K562 (cell line): Measurements from ENCODE around the gene FYB1. TPM values are rescaled to one million over a fixed set of nuclear protein-coding genes. Genes with fewer than 3 reads are reported as not detected.

Source experiments
- ARHGAP35 ChIP-seq: fragments of 450-650 bp; IDR thresholded peaks from 2 replicates; pipeline ENCODE4 v1.6.1; 2018; ENCODE audit not compliant: partially characterized antibody
- ARID1B ChIP-seq: fragments of 450-650 bp; IDR thresholded peaks from 2 replicates; pipeline ENCODE4 v1.6.1; 2016; ENCODE audit warnings: antibody characterized with exemption, mild to moderate bottlenecking, inconsistent platforms
- ATF1 ChIP-seq, 2 experiments: fragments of 450-650 bp in 1 of 2; IDR thresholded peaks; 2 replicates each; pipeline ENCODE4 v1.6.1; 2016; ENCODE audit warnings: missing compliant biosample characterization in 1 of 2, missing genetic modification characterization in 1 of 2
- CEBPG ChIP-seq, 3 experiments: fragments of 200-800 bp in 1 of 3; sonication (Bioruptor generic) in 1 of 3; sonication (generic) in 1 of 3; formaldehyde crosslinking in 1 of 3; IDR thresholded peaks in 2 of 3; conservative IDR thresholded peaks in 1 of 3; 2 replicates each; pipeline versions ENCODE4 v1.6.1 to v1.8.0; 2016 to 2022; ENCODE audit warnings: missing compliant biosample characterization in 2 of 3, missing genetic modification characterization in 2 of 3, mild to moderate bottlenecking in 1 of 3, missing genetic modification reagents in 1 of 3
- CHCHD3 ChIP-seq: fragments of 250-450 bp; sonication (Bioruptor Pico); IDR thresholded peaks from 2 replicates; pipeline ENCODE4 v2.1.2; 2022; ENCODE audit warnings: mild to moderate bottlenecking
- DACH1 ChIP-seq: fragments of 450-650 bp; IDR thresholded peaks from 2 replicates; pipeline ENCODE4 v1.6.1; 2018; ENCODE audit not compliant: partially characterized antibody
- ETV6 ChIP-seq, 3 experiments: fragments of 150-350 bp in 1 of 3; sonication (generic) in 1 of 3; formaldehyde crosslinking in 1 of 3; IDR thresholded peaks; 2 replicates each; pipeline versions ENCODE4 v1.6.1 to v1.8.0; 2014 to 2022; ENCODE audit warnings: borderline replicate concordance in 2 of 3, low read depth in 2 of 3, antibody characterized with exemption in 1 of 3, low read length in 1 of 3, mild to moderate bottlenecking in 1 of 3, missing genetic modification reagents in 1 of 3
- FOXK1 ChIP-seq: sonication (generic); formaldehyde crosslinking; IDR thresholded peaks from 2 replicates; pipeline ENCODE4 v1.8.0; 2022; ENCODE audit warnings: missing genetic modification reagents, mild to moderate bottlenecking, borderline replicate concordance
- MEIS2 ChIP-seq: fragments of 450-650 bp; IDR thresholded peaks from 2 replicates; pipeline ENCODE4 v1.6.1; 2014; ENCODE audit warnings: mild to moderate bottlenecking; ENCODE audit not compliant: partially characterized antibody
- PHF21A ChIP-seq: fragments of 450-650 bp; IDR thresholded peaks from 2 replicates; pipeline ENCODE4 v1.6.1; 2017; ENCODE audit warnings: low read depth, borderline replicate concordance
- SETDB1 ChIP-seq: IDR thresholded peaks from one replicate; pipeline ENCODE4 v1.6.1; 2012; ENCODE audit warnings: low read length, control low read depth, inconsistent platforms
- SIX5 ChIP-seq, 2 experiments: IDR thresholded peaks; 2 replicates each; pipeline ENCODE4 v1.6.1; 2011; ENCODE audit warnings: low read length in 2 of 2, borderline replicate concordance in 1 of 2, low read depth in 1 of 2, mild to moderate bottlenecking in 1 of 2, moderate library complexity in 1 of 2; ENCODE audit not compliant: insufficient read depth in 1 of 2
- STAG1 ChIP-seq: sonication (generic); formaldehyde crosslinking; IDR thresholded peaks from 2 replicates; pipeline ENCODE4 v1.5.0; 2020; ENCODE audit warnings: missing genetic modification reagents, borderline replicate concordance
- TFAM ChIP-seq: fragments of 250-450 bp; sonication (Bioruptor Pico); conservative IDR thresholded peaks from 2 replicates; pipeline ENCODE4 v1.5.0; 2021; ENCODE audit warnings: mild to moderate bottlenecking, moderate library complexity
- polyA plus RNA-seq, 8 experiments: library from polyadenylated mRNA; depleted of rRNA in 4 of 8; stranded (reverse) in 5 of 8; unstranded in 3 of 8; fragments of >200 nt; fragmentation: Nextera tagmentation in 2 of 8; fragmentation: Illumina TruSeq in 1 of 8; extraction: Ambion mirVana in 2 of 8; extraction: Trizol in 1 of 8; gene quantifications; 2 replicates each; pipeline versions ENCODE4 v1.2.1 to v1.2.3, GENCODE V29; 2011 to 2014; ENCODE audit warnings: inconsistent platforms in 1 of 8, missing spikeins in 1 of 8
- total RNA-seq, 7 experiments: library from RNA; depleted of rRNA in 6 of 7; stranded (reverse); fragments of >200 nt in 6 of 7; fragmentation: Illumina TruSeq in 2 of 7; extraction: Trizol in 2 of 7; gene quantifications; 2 replicates each; pipeline versions ENCODE4 v1.2.1 to v1.2.3, GENCODE V29; 2011 to 2021; ENCODE audit warnings: low replicate concordance in 1 of 7
- TF ChIP-seq, protein P1 (sequence below): fragments of 250-450 bp; sonication (Bioruptor Pico); IDR thresholded peaks from 2 replicates; pipeline ENCODE4 v1.4.0; 2020
- TF ChIP-seq, protein P2 (sequence below): sonication (generic); formaldehyde crosslinking; IDR thresholded peaks from 2 replicates; pipeline ENCODE4 v1.8.0; 2022; ENCODE audit warnings: mild to moderate bottlenecking, missing genetic modification reagents

The FYB1 gene
- total and polyA plus RNA-seq, 9 of the 15 experiments (the other 6 are each of a cell fraction or from before 2014, with no cell fraction given): 4.7 to 31.5 (median 9.7) TPM

DNA sequence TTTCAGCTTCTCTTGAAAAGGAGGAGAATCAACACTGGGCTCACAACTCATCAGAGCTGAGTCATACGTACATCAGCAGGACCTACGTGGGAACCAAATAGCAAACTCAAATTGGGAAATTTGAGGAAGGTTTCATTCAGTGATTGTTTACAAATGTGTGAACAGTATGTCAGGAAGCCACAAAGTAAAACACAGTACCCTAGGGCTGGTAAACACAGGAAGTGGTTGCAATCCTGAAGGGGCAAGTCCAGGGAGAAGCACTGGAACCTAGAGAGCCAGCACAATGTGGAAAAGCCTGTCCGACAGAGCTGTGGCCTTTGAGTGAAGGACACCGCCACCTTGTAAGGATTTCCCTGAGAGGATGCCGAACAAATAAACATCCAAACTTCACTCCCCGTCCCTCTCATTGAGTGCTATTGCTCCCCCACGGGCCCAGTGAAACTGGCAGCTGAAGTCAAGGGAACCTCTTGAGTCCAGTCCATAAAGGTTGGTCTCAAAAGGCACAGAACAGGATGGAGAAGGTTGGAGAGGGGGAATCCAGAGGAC is 118.4 kb downstream of the FYB1 start (continued):
- no peak for TF ChIP-seq STAG1 (CRISPR knock-in tag)
- TF ChIP-seq, protein P1, sequence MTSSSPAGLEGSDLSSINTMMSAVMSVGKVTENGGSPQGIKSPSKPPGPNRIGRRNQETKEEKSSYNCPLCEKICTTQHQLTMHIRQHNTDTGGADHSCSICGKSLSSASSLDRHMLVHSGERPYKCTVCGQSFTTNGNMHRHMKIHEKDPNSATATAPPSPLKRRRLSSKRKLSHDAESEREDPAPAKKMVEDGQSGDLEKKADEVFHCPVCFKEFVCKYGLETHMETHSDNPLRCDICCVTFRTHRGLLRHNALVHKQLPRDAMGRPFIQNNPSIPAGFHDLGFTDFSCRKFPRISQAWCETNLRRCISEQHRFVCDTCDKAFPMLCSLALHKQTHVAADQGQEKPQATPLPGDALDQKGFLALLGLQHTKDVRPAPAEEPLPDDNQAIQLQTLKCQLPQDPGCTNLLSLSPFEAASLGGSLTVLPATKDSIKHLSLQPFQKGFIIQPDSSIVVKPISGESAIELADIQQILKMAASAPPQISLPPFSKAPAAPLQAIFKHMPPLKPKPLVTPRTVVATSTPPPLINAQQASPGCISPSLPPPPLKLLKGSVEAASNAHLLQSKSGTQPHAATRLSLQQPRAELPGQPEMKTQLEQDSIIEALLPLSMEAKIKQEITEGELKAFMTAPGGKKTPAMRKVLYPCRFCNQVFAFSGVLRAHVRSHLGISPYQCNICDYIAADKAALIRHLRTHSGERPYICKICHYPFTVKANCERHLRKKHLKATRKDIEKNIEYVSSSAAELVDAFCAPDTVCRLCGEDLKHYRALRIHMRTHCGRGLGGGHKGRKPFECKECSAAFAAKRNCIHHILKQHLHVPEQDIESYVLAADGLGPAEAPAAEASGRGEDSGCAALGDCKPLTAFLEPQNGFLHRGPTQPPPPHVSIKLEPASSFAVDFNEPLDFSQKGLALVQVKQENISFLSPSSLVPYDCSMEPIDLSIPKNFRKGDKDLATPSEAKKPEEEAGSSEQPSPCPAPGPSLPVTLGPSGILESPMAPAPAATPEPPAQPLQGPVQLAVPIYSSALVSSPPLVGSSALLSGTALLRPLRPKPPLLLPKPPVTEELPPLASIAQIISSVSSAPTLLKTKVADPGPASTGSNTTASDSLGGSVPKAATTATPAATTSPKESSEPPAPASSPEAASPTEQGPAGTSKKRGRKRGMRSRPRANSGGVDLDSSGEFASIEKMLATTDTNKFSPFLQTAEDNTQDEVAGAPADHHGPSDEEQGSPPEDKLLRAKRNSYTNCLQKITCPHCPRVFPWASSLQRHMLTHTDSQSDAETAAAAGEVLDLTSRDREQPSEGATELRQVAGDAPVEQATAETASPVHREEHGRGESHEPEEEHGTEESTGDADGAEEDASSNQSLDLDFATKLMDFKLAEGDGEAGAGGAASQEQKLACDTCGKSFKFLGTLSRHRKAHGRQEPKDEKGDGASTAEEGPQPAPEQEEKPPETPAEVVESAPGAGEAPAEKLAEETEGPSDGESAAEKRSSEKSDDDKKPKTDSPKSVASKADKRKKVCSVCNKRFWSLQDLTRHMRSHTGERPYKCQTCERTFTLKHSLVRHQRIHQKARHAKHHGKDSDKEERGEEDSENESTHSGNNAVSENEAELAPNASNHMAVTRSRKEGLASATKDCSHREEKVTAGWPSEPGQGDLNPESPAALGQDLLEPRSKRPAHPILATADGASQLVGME (CRISPR knock-in tag): no peak
- TF ChIP-seq TFAM (CRISPR knock-in tag): no peak
- TF ChIP-seq DACH1: no peak
- TF ChIP-seq ARID1B: peak; percentile 50; the same call in 1 of the 2 replicates
- no peak for TF ChIP-seq CEBPG (CRISPR knock-in tag; IDR thresholded peaks at IDR 0.05)
- 0 out of 4 replicates have a peak, but pooled peaks of 1 of the 2 experiments have one; percentile 53 for TF ChIP-seq CEBPG (tag; conservative IDR thresholded peaks at IDR 0.05 in 1 of 2, IDR thresholded peaks at IDR 0.05 in 1 of 2)
- TF ChIP-seq, protein P2, sequence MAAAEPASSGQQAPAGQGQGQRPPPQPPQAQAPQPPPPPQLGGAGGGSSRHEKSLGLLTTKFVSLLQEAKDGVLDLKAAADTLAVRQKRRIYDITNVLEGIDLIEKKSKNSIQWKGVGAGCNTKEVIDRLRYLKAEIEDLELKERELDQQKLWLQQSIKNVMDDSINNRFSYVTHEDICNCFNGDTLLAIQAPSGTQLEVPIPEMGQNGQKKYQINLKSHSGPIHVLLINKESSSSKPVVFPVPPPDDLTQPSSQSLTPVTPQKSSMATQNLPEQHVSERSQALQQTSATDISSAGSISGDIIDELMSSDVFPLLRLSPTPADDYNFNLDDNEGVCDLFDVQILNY (CRISPR knock-in tag): no peak
- no peak for TF ChIP-seq SIX5 (IDR thresholded peaks at IDR 0.05; ENCODE audit: borderline replicate concordance in 1 of 2, insufficient read depth in 1 of 2, low read depth in 1 of 2, low read length in 2 of 2)
- peak; percentile 45 for TF ChIP-seq MEIS2
- no peak for TF ChIP-seq ATF1 (CRISPR knock-in tag; IDR thresholded peaks at IDR 0.05)
- TF ChIP-seq ATF1 (tag; IDR thresholded peaks at IDR 0.05): no peak
- TF ChIP-seq CHCHD3 (CRISPR knock-in tag): no peak
- no peak for TF ChIP-seq ETV6 (IDR thresholded peaks at IDR 0.05; ENCODE audit: borderline replicate concordance in 1 of 2, low read depth in 2 of 2, low read length in 1 of 2)
- TF ChIP-seq ETV6 (CRISPR knock-in tag; IDR thresholded peaks at IDR 0.05; ENCODE audit: borderline replicate concordance): no peak
- no peak for TF ChIP-seq SETDB1
- TF ChIP-seq ARHGAP35: no peak
- no peak for TF ChIP-seq FOXK1
- TF ChIP-seq PHF21A: no peak
